ENCODE measurements around the gene PTPRA. TPM values are rescaled to one million over a fixed set of nuclear protein-coding genes. Genes with fewer than 3 reads are reported as not detected.
A peak's percentile ranks its signal among the peaks of the same experiment; 100 is the strongest.

The PTPRA gene
- total and polyA plus RNA-seq, 2 donors from 2014 or later, result 33.1 to 70.3 TPM

DNA sequence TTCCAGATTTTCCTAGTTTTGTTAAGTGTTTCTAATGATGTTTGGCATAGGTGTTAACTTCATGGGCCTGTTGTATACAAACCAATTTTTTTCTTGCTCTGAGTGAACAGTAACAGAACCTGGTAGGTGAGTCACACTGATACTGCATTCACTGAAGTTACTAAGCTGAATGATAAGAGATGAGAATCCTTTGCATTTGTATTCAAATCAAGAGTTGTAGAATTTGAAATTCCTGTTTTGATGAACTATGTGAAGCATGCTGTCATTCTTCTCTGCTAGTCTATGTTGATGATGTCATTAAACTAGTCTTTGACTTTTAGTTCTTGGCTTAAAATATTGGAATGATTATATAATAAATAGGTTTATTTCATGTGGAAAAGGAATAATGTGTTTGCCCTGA, 37.9 kb downstream of the PTPRA start:
- no peak overlapping the region for H3K9ac ChIP-seq (ENCODE audit: low read length in 3 of 3)
- no peak overlapping the region for H3K4me3 ChIP-seq (ENCODE audit: low read length in 3 of 3)
- H3K27ac ChIP-seq (ENCODE audit: low read depth in 2 of 2, low read length in 2 of 2), result no peak overlapping the region
- no peaks in the 10 kb centered on the region for H3K9me3 ChIP-seq (ENCODE audit: control insufficient read depth in 2 of 3, insufficient read depth in 1 of 3, low read length in 3 of 3)
- TF ChIP-seq, protein P1, sequence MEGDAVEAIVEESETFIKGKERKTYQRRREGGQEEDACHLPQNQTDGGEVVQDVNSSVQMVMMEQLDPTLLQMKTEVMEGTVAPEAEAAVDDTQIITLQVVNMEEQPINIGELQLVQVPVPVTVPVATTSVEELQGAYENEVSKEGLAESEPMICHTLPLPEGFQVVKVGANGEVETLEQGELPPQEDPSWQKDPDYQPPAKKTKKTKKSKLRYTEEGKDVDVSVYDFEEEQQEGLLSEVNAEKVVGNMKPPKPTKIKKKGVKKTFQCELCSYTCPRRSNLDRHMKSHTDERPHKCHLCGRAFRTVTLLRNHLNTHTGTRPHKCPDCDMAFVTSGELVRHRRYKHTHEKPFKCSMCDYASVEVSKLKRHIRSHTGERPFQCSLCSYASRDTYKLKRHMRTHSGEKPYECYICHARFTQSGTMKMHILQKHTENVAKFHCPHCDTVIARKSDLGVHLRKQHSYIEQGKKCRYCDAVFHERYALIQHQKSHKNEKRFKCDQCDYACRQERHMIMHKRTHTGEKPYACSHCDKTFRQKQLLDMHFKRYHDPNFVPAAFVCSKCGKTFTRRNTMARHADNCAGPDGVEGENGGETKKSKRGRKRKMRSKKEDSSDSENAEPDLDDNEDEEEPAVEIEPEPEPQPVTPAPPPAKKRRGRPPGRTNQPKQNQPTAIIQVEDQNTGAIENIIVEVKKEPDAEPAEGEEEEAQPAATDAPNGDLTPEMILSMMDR (IDR thresholded peaks at IDR 0.05; ENCODE audit: borderline replicate concordance, extremely low read depth, insufficient read depth), result no peak
- no peaks in the 10 kb centered on the region for H3K27me3 ChIP-seq (ENCODE audit: control insufficient read depth, insufficient read depth, low read length)
- DNase-seq (no peak), FAIRE-seq (no peak)
- no peaks in the 10 kb centered on the region for H3K4me1 ChIP-seq (ENCODE audit: control insufficient read depth in 2 of 3, insufficient read depth in 2 of 3, low read depth in 1 of 3, low read length in 3 of 3)
- no peaks in the 10 kb centered on the region for H3K36me3 ChIP-seq (ENCODE audit: control insufficient read depth in 2 of 3, insufficient read depth in 3 of 3, low read length in 3 of 3)
- intact Hi-C loops (cut with DNase I), result no loop called here

DNA sequence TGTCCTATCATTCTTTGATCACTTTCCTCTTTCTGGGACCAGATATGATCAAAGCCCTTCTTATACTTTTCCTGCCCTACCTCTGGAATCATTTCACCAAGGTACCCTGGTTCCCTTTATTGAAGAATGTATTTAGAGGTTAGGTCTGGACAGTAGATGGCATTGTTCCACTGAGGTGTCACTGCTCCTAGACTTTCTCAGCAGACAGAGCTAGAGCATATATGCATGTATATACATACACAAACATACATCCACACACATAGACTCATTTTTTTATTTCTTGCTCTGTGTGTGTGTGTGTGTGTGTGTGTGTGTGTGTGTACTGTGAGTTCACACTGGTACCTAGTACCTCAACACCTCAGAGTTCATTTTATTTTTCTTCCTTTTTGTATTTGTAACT, 40.9 kb downstream of the PTPRA start:
- intact Hi-C loops (cut with DNase I), result no loop called here
- Histone ChIP-seq H3K4me1 (ENCODE audit: control insufficient read depth in 2 of 3, insufficient read depth in 2 of 3, low read depth in 1 of 3, low read length in 3 of 3) (peaks cover 0 to 5% (median 4%) of the 10 kb centered on the region in 3 donors), H3K27me3 (ENCODE audit: control insufficient read depth, insufficient read depth, low read length) (no peaks in the 10 kb centered on the region), H3K9ac (ENCODE audit: low read length in 3 of 3) (no peak overlapping the region), H3K9me3 (ENCODE audit: control insufficient read depth in 2 of 3, insufficient read depth in 1 of 3, low read length in 3 of 3) (no peaks in the 10 kb centered on the region), H3K4me3 (ENCODE audit: low read length in 3 of 3) (no peak overlapping the region), H3K36me3 (ENCODE audit: control insufficient read depth in 2 of 3, insufficient read depth in 3 of 3, low read length in 3 of 3) (no peaks in the 10 kb centered on the region), H3K27ac (ENCODE audit: low read depth in 2 of 2, low read length in 2 of 2) (no peak overlapping the region)
- TF ChIP-seq, protein P1 (IDR thresholded peaks at IDR 0.05; ENCODE audit: borderline replicate concordance, extremely low read depth, insufficient read depth), result no peak
- FAIRE-seq (no peak), DNase-seq (peak in 2 of 5 donors; percentile 22 to 47)

DNA sequence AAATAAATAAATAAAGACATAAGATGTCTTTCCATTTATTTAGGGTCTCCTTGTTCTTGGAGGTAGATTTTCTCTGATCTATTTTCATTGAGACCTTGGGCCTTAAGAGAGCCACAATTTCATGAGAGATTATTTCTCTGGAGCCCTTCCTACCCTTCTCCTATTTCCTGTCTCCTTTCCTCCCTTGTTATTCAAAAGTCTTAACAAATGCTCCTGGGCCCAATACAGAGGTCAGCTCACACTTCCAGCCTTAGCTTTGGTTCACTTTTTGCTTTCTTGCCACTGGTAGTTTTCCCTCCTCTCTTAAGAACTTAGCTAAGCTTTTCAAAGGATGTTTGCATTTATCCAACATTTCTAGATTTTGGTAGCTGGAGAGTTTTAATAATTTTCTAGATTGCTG, 44.0 kb downstream of the PTPRA start:
- TF ChIP-seq, protein P1 (IDR thresholded peaks at IDR 0.05; ENCODE audit: borderline replicate concordance, extremely low read depth, insufficient read depth), result no peak
- no peak for DNase-seq
- Histone ChIP-seq H3K27me3 (ENCODE audit: control insufficient read depth, insufficient read depth, low read length) (no peaks in the 10 kb centered on the region), H3K27ac (ENCODE audit: low read depth in 2 of 2, low read length in 2 of 2) (no peak overlapping the region), H3K4me3 (ENCODE audit: low read length in 3 of 3) (no peak overlapping the region), H3K4me1 (ENCODE audit: control insufficient read depth in 2 of 3, insufficient read depth in 2 of 3, low read depth in 1 of 3, low read length in 3 of 3) (peaks cover 0 to 23% (median 6%) of the 10 kb centered on the region in 3 donors), H3K36me3 (ENCODE audit: control insufficient read depth in 2 of 3, insufficient read depth in 3 of 3, low read length in 3 of 3) (no peaks in the 10 kb centered on the region), H3K9ac (ENCODE audit: low read length in 3 of 3) (no peak overlapping the region), H3K9me3 (ENCODE audit: control insufficient read depth in 2 of 3, insufficient read depth in 1 of 3, low read length in 3 of 3) (no peaks in the 10 kb centered on the region)
- no peak for FAIRE-seq
- intact Hi-C loops (cut with DNase I), result no loop called here
